ES-I3 (cell line): Measurements from ENCODE around the gene GATA1.
"Not testable (repeated sequence)": the region's sequence is repeated elsewhere in the genome, so short reads cannot be mapped to it uniquely, and the experiment has no call there.

Experiments used
- H3K36me3 ChIP-seq: 2 replicates; pipeline ENCODE4 v1.6.1; 2013; ENCODE audit warnings: mild to moderate bottlenecking, low read length, control low read depth, moderate library complexity; ENCODE audit not compliant: insufficient read depth
- H3K4me1 ChIP-seq: 2 replicates; pipeline ENCODE4 v1.6.1; 2013; ENCODE audit warnings: mild to moderate bottlenecking, control low read depth, low read length; ENCODE audit not compliant: insufficient read depth
- H3K9ac ChIP-seq: 2 replicates; pipeline ENCODE4 v1.6.1; 2013; ENCODE audit warnings: low read depth, mild to moderate bottlenecking, low read length, moderate library complexity
- H3K9me3 ChIP-seq: 2 replicates; pipeline ENCODE4 v1.6.1; 2013; ENCODE audit warnings: mild to moderate bottlenecking, low read length, moderate library complexity; ENCODE audit not compliant: control insufficient read depth, insufficient read depth

The GATA1 gene

DNA sequence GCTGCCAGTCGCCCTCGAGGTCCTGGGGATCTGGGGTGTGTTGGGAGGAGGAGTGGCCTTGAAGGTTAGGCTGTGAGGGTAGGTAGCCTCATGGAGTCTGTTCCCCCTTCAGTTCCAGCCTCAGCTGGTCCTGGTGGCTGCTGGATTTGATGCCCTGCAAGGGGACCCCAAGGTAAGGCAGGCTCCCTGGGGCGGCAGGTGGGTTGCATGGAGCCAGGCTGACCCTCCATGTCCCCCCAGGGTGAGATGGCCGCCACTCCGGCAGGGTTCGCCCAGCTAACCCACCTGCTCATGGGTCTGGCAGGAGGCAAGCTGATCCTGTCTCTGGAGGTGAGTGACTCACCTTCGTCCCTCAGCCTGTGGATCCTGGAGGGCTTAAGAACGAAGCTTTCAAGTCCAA lies 28.3 kb downstream of the GATA1 start:
- Histone ChIP-seq H3K9ac (no peak overlapping the region), H3K4me1 (no peaks in the 10 kb centered on the region), H3K36me3 (no peaks in the 10 kb centered on the region), H3K9me3 (no peaks in the 10 kb centered on the region)

DNA sequence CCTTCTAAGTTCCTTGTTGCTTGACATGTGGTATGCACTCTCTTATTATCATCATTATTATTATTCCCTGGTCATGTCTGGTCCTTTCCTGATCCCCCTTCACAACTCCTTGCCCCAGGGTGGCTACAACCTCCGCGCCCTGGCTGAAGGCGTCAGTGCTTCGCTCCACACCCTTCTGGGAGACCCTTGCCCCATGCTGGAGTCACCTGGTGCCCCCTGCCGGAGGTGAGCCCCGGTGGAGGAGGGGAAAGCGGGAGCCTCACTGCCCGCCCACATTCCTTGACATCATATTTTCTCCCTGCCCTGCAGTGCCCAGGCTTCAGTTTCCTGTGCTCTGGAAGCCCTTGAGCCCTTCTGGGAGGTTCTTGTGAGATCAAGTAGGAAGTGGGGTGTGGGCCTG lies 28.9 kb downstream of the GATA1 start:
- Histone ChIP-seq H3K9me3 (no peaks in the 10 kb centered on the region), H3K36me3 (no peaks in the 10 kb centered on the region), H3K9ac (no peak overlapping the region), H3K4me1 (no peaks in the 10 kb centered on the region)

DNA sequence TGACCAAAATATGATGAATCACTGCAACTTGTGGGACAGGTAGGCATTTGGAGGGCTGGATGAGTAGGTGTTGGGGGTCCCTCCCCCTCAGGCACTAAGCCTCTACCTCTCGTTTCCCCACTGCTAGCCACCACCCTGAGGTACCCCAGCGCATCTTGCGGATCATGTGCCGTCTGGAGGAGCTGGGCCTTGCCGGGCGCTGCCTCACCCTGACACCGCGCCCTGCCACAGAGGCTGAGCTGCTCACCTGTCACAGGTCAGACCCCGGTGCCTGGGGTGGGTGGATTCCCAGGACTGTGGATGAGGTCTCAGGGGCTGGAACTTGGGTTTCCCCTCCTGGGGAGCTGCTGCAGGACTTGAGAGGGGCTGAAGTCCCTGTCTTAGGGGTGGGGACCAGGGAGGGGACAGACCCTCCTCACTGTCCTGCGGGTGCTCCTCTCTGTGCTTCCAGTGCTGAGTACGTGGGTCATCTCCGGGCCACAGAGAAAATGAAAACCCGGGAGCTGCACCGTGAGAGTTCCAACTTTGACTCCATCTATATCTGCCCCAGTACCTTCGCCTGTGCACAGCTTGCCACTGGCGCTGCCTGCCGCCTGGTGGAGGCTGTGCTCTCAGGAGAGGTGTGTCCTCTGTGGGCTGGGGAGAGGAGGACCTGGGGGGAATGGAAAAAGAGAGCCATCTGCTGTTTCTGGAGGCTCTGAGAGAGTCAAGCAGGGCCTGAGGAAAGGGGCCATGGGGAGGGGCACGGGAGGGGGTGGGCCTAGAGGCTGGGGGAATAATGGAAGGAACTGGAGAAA lies 29.8 kb downstream of the GATA1 start:
- H3K4me1 ChIP-seq: no peaks in the 10 kb centered on the region
- no peaks in the 10 kb centered on the region for H3K36me3 ChIP-seq
- no peaks in the 10 kb centered on the region for H3K9me3 ChIP-seq
- H3K9ac ChIP-seq: no peak overlapping the region

DNA sequence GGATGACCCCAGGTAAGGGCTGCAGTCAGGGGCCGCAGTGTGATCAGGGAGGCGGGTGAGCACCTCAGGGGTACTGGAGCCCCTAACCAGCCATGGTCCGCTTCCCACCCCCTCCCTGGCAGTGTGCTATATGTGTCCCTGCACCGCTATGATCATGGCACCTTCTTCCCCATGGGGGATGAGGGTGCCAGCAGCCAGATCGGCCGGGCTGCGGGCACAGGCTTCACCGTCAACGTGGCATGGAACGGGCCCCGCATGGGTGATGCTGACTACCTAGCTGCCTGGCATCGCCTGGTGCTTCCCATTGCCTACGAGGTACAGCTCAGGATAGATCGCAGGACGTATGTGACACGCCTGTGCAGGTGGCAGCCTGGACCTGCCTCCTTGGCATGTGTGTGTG lies 31.7 kb downstream of the GATA1 start:
- Histone ChIP-seq H3K9ac (no peak overlapping the region), H3K9me3 (no peaks in the 10 kb centered on the region), H3K36me3 (no peaks in the 10 kb centered on the region), H3K4me1 (no peaks in the 10 kb centered on the region)

DNA sequence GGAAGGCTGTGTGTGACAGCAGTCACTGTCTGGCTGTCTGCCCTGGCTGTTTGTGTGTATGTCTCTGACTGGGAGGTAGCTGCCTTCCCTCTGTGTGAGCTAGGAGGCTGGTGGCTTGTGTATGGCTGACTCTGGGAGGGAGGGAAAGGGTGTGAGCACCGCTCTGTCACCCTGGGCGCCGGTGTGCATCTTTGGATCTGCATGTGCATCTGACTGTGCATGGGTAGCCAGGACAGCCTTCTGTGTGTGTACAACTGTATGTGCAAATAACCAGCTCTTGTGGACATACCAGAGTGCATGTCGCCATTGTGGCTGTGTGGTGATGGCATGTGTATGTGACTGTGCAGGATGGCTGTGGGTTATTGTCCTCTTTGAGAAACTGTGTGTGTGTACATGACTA lies 32.5 kb downstream of the GATA1 start:
- no peaks in the 10 kb centered on the region for H3K36me3 ChIP-seq
- H3K9ac ChIP-seq: no peak overlapping the region
- no peaks in the 10 kb centered on the region for H3K9me3 ChIP-seq
- no peaks in the 10 kb centered on the region for H3K4me1 ChIP-seq

DNA sequence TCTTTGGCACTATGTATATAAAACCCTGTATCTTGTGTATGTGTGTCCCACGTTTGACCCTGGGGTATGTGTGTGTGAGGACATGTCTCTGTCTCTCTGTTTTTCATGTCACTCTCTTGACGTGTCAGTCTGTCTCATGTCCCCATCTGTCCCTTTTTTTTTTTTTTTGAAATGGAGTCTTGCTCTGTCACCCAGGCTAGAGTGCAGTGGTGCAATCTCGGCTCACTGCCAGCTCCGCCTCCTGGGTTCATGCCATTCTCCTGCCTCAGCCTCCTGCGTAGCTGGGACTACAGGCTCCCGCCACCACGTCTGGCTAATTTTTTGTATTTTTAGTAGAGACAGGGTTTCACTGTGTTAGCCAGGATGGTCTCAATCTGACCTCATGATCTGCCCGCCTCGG lies 33.0 kb downstream of the GATA1 start:
- H3K4me1 ChIP-seq, H3K36me3 ChIP-seq, H3K9me3 ChIP-seq, H3K9ac ChIP-seq: not testable (repeated sequence)

DNA sequence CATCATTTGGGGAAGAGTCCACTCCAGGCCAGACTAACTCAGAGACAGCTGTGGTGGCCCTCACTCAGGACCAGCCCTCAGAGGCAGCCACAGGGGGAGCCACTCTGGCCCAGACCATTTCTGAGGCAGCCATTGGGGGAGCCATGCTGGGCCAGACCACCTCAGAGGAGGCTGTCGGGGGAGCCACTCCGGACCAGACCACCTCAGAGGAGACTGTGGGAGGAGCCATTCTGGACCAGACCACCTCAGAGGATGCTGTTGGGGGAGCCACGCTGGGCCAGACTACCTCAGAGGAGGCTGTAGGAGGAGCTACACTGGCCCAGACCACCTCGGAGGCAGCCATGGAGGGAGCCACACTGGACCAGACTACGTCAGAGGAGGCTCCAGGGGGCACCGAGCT lies 36.7 kb downstream of the GATA1 start:
- Histone ChIP-seq H3K4me1 (no peaks in the 10 kb centered on the region), H3K9ac (no peak overlapping the region), H3K36me3 (no peaks in the 10 kb centered on the region), H3K9me3 (no peaks in the 10 kb centered on the region)

DNA sequence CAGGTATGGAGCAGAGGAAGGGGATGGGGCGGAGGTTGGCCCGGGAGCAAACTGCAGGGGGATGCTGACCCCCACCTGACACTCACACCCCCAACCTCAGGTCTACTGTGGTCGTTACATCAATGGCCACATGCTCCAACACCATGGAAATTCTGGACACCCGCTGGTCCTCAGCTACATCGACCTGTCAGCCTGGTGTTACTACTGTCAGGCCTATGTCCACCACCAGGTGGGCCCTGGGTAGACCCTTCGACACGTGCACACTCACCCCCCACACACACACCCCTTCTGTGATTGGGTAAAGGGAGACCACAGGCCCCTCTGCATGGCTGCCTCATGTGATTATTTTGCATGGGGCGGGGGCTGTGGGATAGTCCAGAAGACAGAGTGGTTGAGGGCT lies 37.7 kb downstream of the GATA1 start:
- Histone ChIP-seq H3K36me3 (no peaks in the 10 kb centered on the region), H3K9ac (no peak overlapping the region), H3K9me3 (no peaks in the 10 kb centered on the region), H3K4me1 (no peaks in the 10 kb centered on the region)

DNA sequence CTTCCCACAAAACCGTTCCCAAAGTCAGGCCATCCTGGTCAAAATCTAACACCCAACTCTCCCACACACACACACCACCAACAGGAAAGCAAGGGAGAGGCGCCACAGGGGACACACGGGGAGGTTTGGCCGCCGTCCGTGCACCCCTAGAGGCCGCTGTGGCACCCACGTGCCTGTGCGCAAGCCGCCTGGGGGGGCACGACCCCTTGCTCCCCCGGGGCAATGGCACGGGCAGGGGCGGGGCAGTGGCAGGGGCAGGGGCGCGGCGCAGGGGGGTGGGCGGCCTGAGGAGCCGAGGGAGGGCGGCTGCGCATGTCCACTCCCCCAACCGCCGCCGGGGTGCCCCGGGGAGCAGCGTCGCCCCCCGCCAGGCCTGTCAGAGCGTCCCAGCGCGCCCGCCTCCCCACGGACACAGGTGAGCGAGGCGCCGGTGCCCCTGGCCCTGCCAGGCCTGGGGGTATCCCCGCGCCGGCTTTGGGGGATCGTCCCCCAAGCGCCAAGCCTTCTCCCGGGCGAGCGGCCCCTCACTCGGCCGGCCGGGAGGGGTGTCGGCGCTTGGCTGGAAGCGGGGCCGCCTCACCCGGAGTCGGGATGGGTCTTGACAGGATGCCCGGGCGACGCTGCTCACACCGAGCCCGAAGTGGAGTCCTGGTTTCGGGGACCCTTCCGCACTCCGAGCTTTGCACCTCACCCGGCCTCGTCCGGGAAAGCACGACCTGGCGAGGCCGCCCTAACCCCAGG lies 39.9 kb downstream of the GATA1 start, which contains the start of gene ERAS:
Gene ERAS, plus strand, starts transcription at position 379 of the 741 bp plus-strand sequence. CDS start 2,611 bp downstream, outside the sequence.
- no peaks in the 10 kb centered on the region for H3K4me1 ChIP-seq
- peak within 1 kb of the TSS; percentile 18 for H3K9ac ChIP-seq
- no peaks in the 10 kb centered on the region for H3K36me3 ChIP-seq
- H3K9me3 ChIP-seq: no peaks in the 10 kb centered on the region

DNA sequence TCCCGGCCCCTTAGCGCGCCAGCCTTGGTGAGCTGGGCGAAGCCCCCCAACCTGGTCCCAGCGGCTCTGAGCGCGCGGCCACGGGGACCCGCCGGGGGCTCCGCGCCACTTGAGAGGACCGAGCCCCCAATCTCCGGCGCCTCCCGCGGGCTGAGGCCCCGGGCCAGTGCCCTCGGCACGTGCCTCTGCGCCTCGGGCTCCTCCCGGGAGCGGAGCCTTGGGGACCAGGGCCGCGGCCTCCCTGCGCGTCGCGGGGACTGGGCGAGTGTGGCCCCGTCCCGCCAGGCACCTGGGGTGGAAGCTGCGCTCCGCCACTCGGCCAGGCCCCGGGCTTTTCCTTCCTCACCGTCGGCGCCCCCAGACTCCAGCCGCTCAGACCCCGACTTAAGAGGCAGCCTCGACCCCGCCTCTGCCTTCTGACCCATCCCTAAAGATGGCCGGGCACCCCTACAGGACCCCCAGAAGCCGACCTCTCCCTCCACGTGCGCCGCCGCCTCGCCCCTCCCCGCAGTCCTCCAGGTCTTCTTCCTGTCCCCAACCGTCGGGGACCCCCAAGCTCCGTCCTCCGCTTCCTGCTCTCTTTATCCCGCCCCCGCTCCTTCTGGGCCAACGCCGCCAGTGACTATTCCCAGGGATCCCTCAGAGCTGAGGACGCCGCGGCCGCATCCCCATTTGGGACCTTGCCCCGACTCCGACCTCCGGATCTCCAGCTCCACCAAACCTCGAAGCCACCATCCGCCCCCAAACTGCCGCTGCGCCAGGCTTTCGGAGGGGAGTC lies 40.7 kb downstream of the GATA1 start:
- Histone ChIP-seq H3K4me1 (no peaks in the 10 kb centered on the region), H3K9me3 (no peaks in the 10 kb centered on the region), H3K36me3 (no peaks in the 10 kb centered on the region), H3K9ac (peak overlapping the region; percentile 18)

DNA sequence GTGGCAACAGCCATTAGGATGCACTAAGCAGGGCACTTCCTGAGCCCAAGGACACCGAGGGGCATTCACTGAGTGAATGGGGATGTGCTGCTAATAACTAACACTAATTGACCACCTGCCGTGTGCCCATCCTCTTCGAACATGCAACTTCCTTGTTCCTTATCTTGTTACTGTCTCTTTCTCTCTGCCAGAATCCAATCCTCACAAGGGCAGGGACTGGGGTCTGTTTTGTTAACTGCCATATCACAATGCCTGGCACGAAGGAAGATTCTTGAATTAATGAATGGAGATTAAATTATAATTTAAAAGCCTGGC lies 41.2 kb downstream of the GATA1 start:
- H3K36me3 ChIP-seq: no peaks in the 10 kb centered on the region

DNA sequence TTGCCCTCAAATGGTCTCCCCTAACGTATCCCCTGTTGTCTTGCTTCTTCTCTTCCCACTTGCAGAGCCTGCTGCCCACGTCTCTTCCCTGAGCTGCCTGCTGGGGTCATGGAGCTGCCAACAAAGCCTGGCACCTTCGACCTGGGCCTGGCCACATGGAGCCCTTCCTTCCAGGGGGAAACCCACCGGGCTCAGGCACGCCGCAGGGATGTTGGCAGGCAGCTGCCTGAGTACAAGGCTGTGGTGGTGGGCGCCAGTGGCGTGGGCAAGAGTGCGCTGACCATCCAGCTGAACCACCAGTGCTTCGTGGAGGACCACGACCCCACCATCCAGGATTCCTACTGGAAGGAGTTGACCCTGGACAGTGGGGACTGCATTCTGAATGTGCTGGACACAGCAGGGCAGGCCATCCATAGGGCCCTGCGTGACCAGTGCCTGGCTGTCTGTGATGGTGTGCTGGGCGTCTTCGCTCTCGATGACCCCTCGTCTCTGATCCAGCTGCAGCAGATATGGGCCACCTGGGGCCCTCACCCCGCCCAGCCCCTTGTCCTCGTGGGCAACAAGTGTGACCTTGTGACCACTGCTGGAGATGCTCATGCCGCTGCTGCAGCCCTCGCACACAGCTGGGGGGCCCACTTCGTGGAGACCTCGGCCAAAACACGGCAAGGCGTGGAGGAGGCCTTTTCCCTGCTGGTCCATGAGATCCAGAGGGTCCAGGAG lies 42.8 kb downstream of the GATA1 start:
- Histone ChIP-seq H3K9ac (no peak overlapping the region), H3K9me3 (no peaks in the 10 kb centered on the region), H3K36me3 (no peaks in the 10 kb centered on the region), H3K4me1 (no peaks in the 10 kb centered on the region)

More for the DNA sequence above, 41.2 kb downstream of the GATA1 start:
- Histone ChIP-seq H3K9ac (peak overlapping the region; percentile 18; the same call in 1 of the 2 replicates), H3K9me3 (no peaks in the 10 kb centered on the region), H3K4me1 (no peaks in the 10 kb centered on the region)

DNA sequence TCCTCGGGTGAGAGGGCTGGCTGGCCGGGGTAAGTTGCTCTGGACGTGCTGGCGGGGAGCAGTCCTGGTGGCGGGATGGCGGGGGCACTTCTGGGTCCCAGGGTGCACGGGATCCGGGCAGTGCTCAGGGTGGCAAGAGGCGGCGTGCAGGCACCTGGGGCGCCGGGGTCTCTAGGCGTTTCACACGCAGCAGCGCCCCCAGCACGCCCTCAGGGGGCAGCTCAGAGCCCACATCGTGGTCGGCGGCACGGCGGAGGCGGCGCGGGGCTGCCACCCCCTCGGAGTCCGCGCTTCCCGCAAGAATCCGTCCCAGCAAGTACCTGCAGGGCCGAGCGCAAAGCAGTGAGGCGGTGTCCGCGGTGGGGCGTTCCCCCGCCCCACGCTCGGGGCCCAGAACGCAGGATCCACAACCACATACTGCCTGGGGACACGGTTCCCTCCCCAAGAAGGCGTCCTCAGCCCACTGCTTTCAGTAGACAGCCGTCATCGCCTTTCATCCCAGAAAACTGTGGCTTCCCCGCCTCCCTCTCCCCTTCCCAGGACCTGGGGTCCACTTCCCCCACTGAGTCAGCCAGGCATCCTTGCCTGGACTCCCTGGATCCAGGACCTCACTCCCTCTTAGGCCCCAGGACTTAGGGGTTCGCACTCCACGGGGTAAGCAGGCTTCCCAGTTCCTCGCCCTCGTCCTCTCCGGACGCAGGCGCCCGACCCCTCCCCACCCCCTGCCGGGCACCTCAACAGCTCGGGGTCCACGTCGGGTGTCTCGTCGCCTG lies 44.9 kb downstream of the GATA1 start:
- H3K9me3 ChIP-seq: no peaks in the 10 kb centered on the region
- H3K4me1 ChIP-seq: no peaks in the 10 kb centered on the region
- peak overlapping the region; percentile 47; the same call in 1 of the 2 replicates for H3K9ac ChIP-seq
- H3K36me3 ChIP-seq: no peaks in the 10 kb centered on the region
